HL-60/S4 treated with phorbol 12-myristate 13-acetate at 8.2 ng/mL for 4 days and 3 days (cell line): ENCODE results near the gene IDI1.

Experiments
- in situ Hi-C: fragments of 300-500 bp; cut with MboI; formaldehyde crosslinking; loops from 2 replicates; pipeline ENCODE4 v1.15.0; 2022; ENCODE audit warnings: low sequenced_read_pairs

The IDI1 gene

DNA sequence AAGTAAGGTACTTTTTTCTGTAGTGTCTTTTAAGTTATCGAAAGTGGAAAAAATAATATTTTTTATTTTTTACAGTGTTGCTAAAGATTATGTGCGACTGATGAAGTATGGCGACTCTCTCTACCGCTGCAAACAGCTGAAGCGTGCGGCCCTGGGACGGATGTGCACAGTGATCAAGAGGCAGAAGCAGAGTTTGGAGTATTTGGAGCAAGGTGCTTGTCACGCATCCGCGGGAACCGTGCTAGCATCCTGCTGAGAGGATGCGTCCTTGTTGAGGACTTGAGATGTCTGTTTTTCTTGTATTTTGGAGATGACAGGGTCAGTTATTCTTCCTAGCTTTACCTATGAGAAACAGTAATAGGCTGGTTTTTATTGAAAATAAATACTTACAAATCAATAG lies 52.9 kb downstream of the IDI1 start:
- in situ Hi-C loops = no loop called here

DNA sequence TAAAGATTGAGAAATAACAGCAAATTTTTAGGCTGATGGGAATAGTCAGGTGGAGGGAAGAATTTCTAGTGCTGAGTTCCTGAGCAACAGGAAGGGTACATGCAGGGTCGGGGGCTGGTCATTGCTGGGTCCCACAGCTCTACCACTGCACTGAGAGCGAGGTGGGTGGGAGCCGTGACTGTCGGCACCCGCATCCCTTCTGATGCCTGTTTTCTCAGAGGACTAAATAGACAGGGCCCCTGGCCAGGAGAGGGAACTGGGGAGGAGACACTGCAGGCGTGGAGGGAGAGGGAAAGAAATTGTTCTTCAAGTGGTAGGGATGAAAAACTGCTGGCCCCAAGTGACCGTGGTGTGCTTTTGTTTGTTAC lies 53.4 kb downstream of the IDI1 start:
- in situ Hi-C loops = no loop called here

DNA sequence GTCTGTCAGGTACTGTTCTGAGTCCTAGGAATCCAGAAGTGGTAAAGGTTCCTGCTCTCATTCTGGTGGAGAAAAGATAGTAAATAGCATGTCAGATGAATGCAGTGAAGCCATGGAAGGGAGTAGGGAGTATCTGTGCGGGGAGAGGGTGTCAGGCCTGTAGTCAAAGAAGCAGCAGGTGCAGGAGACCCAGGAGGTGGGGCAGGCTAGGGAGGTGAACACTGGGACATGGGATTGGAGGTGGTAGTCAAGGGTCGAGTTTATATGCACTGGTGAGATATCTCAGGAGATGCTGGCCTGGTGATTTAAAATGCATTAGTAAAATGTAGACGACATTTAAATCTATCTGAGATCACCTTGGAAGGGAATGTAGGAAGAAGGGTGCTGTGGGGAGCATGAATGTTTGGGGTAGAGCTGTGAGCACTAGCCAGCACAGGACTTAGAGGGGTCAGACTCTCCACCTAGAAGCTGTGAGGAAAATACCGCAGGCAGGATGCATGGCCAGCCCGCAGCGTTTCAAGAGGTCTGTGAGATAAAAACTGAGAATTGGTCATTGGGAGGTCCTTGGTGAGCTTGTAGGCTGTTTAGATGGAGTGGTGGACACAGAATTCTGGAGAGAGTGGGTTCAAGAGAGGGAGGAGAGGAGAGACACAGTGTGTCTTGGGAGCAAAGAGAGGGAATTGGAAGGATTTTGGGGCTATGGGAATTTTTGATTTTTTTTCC lies 53.9 kb downstream of the IDI1 start:
- in situ Hi-C loops = no loop called here

DNA sequence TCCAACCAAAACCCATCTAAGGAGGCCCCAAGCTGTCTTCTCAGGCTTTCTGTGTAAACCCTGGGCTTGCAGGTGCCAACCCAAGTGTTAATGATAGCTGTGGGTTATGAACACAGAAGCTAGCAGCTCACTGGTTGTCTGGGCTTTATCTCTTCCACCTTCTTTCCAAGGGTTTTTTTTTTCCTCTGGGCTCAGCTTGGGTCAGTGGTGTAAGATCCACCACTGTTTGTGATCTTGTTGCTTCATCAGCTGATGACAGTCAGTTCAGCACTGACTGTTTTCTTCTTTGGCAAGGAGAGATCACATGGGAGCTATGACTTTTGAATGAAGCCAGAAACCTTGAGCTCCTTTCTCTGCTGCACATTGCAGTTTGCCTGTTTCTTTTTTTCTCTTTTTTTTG lies 56.0 kb downstream of the IDI1 start:
- in situ Hi-C loops = no loop called here

DNA sequence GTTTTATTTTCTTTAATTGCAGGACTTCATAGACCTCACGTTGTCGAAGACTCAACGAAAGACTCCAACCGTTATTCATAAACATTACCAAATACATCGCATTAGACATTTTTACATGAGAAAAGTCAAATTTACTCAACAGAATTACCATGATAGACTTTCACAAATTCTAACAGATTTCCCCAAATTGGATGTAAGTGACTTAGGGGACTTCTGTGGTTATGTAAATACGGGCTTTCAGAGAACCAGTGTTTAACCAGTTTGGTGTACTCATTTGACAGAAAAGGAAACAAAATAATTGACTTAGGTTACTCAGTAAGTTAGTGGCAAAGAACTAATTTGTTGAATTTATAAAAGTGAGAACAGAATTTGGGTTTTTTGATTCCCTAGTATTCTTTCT lies 56.5 kb downstream of the IDI1 start:
- in situ Hi-C loops = no loop called here

DNA sequence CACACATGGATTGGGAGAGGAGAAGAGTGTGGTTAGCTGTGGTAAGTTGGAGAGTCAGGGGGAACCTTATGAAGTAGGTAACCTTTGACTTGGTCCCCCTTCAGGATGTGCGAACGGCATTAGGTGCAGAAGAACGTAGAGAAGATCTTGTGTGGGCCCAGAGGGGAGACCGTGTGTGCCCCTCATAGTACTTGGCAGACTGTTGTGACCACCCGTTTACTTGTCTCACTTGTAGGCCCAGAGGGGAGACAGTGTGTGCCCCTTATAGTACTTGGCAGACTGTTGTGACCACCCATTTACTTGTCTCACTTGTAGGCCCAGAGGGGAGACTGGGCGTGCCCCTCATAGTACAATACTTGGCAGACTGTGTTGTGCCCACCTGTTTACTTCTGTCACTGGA lies 58.1 kb downstream of the IDI1 start:
- in situ Hi-C loops = no loop called here
